T follicular helper cell (primary cell): Measurements from ENCODE around the gene C9orf78.
A peak's percentile ranks its signal among the peaks of the same experiment; 100 is the strongest.

ENCODE experiments used
- DNase-seq: peaks from one replicate; pipeline ENCODE4 v3.0.0-alpha.2; 2020; ENCODE audit warnings: low read depth

Gene C9orf78

GRCh38 chr9:129841071-129841470, 6.0 kb upstream of the C9orf78 start:
- no peak for DNase-seq

GRCh38 chr9:129840034-129840433, 5.0 kb upstream of the C9orf78 start:
- peak; percentile 17 for DNase-seq

- DNase-seq = no peak
Measured at GRCh38 chr9:129839324-129840023, 4.4 kb upstream of the C9orf78 start.

GRCh38 chr9:129838707-129839259, 3.7 kb upstream of the C9orf78 start:
- no peak for DNase-seq

GRCh38 chr9:129836311-129837007, 1.4 kb upstream of the C9orf78 start:
- peak; percentile 31 for DNase-seq

- DNase-seq = no peak
Measured at GRCh38 chr9:129835860-129836223, 767 bp upstream of the C9orf78 start.

- peak; percentile 23 for DNase-seq
Measured at GRCh38 chr9:129834489-129835127, 467 bp downstream of the C9orf78 start.

GRCh38 chr9:129832982-129833381, 2.1 kb downstream of the C9orf78 start:
- no peak for DNase-seq

GRCh38 chr9:129828969-129829368, 6.1 kb downstream of the C9orf78 start:
- no peak for DNase-seq

- DNase-seq = no peak
Measured at GRCh38 chr9:129828051-129828450, 7.0 kb downstream of the C9orf78 start.

- DNase-seq = no peak
Measured at GRCh38 chr9:129826759-129827158, 8.3 kb downstream of the C9orf78 start.

- DNase-seq = no peak
Measured at GRCh38 chr9:129826344-129826743, 8.7 kb downstream of the C9orf78 start.

- DNase-seq = peak; percentile 88
Measured at GRCh38 chr9:129823935-129824601, 11.0 kb downstream of the C9orf78 start, which contains the start of gene TOR1A. Gene TOR1A, minus strand, starts transcription at chr9:129824136. Its CDS starts 51 bp downstream, at chr9:129824085.

- no peak for DNase-seq
Measured at GRCh38 chr9:129823542-129823934, 11.5 kb downstream of the C9orf78 start.

- DNase-seq = no peak
Measured at GRCh38 chr9:129822898-129823541, 12.1 kb downstream of the C9orf78 start.

GRCh38 chr9:129816501-129817435, 18.3 kb downstream of the C9orf78 start:
- DNase-seq = no peak

GRCh38 chr9:129815278-129815677, 19.8 kb downstream of the C9orf78 start:
- no peak for DNase-seq

- no peak for DNase-seq
Measured at GRCh38 chr9:129814432-129815223, 20.4 kb downstream of the C9orf78 start.

- DNase-seq = no peak
Measured at GRCh38 chr9:129813661-129814060, 21.4 kb downstream of the C9orf78 start.

GRCh38 chr9:129812385-129812784, 22.7 kb downstream of the C9orf78 start:
- no peak for DNase-seq
